B cell (primary cell): ENCODE measurements around the gene UNC5C.

Experiments used
- EZH2 ChIP-seq: IDR thresholded peaks from 2 replicates; pipeline ENCODE4 v1.6.1; 2012; ENCODE audit warnings: borderline replicate concordance, low read depth, mild to moderate bottlenecking, moderate library complexity, low read length; ENCODE audit not compliant: insufficient read depth, poor library complexity, severe bottlenecking
- TF ChIP-seq, protein P1 (sequence below): fragments of 200-600 bp; IDR thresholded peaks from one replicate; pipeline ENCODE4 v1.8.0; 2022; ENCODE audit warnings: antibody characterized with exemption, mild to moderate bottlenecking

DNA sequence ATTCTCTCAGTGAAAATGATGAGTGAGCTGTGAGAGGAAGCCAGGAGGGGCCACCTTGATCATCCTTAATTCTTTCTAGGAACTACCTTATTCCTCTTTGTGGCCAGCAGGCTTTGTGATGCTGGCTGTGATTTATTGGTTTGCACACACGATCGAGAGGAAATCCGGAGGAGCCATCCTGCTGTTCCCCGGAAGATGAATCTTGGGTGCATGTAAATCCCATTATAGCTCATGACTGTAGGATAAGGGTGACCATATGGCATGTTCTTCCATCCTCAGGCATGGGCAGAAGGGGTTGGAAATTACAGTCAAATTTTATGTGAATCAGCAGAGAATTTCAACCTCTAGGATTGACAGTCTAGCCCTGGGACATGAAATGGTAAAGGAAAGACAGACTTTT, 254.5 kb downstream of the UNC5C start:
- TF ChIP-seq, protein P1, sequence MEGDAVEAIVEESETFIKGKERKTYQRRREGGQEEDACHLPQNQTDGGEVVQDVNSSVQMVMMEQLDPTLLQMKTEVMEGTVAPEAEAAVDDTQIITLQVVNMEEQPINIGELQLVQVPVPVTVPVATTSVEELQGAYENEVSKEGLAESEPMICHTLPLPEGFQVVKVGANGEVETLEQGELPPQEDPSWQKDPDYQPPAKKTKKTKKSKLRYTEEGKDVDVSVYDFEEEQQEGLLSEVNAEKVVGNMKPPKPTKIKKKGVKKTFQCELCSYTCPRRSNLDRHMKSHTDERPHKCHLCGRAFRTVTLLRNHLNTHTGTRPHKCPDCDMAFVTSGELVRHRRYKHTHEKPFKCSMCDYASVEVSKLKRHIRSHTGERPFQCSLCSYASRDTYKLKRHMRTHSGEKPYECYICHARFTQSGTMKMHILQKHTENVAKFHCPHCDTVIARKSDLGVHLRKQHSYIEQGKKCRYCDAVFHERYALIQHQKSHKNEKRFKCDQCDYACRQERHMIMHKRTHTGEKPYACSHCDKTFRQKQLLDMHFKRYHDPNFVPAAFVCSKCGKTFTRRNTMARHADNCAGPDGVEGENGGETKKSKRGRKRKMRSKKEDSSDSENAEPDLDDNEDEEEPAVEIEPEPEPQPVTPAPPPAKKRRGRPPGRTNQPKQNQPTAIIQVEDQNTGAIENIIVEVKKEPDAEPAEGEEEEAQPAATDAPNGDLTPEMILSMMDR = no peak
- TF ChIP-seq EZH2 = no peak
